ENCODE data around the gene CYTH3.
"Not testable (repeated sequence)": the region's sequence is repeated elsewhere in the genome, so short reads cannot be mapped to it uniquely, and the experiment has no call there.

CYTH3 gene

DNA sequence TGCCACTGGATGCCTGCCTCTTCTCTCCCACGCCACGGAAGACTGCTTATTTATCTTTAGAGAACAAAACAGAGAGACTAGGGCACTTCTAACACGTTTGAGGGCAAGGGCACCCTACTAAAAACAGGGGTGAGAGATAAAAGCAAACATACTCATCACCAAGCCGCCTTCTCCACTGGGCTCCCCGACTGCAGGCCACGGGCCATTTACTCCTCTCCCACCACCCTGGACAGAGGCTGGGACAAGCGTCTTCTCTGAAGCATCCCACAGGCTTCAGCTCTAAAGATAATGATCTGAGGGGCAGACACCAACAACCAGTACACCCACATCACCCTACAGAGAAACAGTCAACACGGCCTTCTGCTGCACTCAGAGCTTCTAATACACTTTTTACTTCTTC, 78.7 kb downstream of the CYTH3 start:
- H3K4me3 ChIP-seq (replicated peaks; ENCODE audit: low read depth, low read length): no peak overlapping the region
- TF ChIP-seq, protein P1, sequence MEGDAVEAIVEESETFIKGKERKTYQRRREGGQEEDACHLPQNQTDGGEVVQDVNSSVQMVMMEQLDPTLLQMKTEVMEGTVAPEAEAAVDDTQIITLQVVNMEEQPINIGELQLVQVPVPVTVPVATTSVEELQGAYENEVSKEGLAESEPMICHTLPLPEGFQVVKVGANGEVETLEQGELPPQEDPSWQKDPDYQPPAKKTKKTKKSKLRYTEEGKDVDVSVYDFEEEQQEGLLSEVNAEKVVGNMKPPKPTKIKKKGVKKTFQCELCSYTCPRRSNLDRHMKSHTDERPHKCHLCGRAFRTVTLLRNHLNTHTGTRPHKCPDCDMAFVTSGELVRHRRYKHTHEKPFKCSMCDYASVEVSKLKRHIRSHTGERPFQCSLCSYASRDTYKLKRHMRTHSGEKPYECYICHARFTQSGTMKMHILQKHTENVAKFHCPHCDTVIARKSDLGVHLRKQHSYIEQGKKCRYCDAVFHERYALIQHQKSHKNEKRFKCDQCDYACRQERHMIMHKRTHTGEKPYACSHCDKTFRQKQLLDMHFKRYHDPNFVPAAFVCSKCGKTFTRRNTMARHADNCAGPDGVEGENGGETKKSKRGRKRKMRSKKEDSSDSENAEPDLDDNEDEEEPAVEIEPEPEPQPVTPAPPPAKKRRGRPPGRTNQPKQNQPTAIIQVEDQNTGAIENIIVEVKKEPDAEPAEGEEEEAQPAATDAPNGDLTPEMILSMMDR (IDR thresholded peaks at IDR 0.05; ENCODE audit: low read length, missing control alignments): no peak
- no peak for DNase-seq (ENCODE audit: low read depth)

DNA sequence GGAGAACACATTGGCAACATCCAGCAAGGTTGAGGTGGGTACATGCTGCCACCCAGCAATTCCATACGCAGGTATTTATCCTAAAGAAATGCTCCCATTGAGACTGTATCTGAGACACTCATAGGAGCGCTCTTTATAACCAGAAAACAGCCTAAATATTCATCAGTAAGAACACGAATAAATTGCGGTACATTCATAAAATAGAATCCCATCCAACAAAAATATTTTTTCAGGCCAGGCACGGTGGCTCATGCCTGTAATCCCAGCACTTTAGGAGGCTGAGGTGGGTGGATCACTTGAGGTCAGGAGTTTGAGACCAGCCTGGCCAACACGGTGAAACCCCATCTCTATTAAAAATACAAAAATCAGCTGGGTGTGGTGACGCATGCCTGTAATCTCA, 81.9 kb downstream of the CYTH3 start:
- not testable (repeated sequence) for DNase-seq (ENCODE audit: low read depth); H3K4me3 ChIP-seq (replicated peaks; ENCODE audit: low read depth, low read length)

DNA sequence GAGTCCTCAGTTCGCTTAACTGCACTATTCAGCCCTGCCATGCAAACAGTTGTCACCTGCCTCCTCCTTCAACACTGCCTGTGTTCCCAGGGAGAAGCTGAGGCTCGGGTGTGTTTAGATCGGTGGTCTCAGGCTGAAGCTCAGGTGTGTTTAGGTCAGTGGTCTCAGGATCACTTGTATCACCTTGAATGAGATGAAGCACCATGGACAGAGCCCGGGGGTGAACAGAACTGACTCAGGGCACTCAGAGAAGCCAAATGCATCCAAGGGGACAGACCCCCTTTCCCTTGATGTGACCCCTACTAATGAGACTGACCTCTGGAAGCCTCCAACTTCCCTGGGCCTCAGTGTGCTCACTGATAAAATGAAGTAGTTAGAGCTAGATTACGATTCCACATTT, 84.0 kb downstream of the CYTH3 start:
- H3K4me3 ChIP-seq (replicated peaks; ENCODE audit: low read depth, low read length): no peak overlapping the region
- TF ChIP-seq, protein P1 (IDR thresholded peaks at IDR 0.05; ENCODE audit: low read length, missing control alignments): no peak
- no peak for DNase-seq (ENCODE audit: low read depth)

DNA sequence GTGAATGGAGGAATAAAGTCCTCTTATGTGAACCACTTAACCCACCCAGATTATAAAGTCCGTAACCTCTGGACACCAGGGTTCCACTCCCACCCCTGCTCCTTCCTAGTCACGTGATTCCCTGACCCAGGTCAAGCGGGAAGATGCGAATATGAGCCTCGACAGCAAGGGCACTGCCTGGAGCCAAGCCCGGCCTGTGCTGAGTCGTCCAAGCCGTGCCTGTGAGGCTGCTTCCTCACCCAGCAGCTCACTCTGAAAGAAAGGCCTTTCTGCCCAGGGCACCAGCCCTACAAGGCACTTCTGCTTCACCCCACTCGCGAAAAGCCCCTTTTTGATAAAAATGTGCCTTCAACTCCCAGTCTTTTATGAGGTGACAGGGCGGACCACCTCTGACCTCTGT, 85.8 kb downstream of the CYTH3 start:
- no peak overlapping the region for H3K4me3 ChIP-seq (replicated peaks; ENCODE audit: low read depth, low read length)
- TF ChIP-seq, protein P1 (IDR thresholded peaks at IDR 0.05; ENCODE audit: low read length, missing control alignments): no peak
- no peak for DNase-seq (ENCODE audit: low read depth)

DNA sequence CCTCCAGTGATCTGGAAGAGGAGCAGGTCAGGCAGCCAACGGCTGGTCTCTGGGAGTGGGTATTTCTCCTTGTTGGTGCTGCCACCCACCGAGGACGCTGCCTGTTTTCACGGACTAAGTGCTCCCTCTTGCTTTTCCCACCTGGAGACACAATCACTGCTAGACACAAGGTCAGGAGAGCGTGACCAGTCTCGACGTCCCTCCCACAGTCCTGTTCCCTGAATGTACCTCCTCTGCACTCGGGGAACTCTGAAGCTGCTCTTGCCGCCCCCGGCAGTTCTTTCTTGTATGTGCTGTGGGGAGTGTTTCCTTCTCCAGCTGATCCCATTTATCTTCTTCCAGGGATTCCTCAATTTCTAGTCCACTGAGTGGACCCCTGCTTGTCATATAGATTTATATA, 89.4 kb downstream of the CYTH3 start:
- H3K4me3 ChIP-seq (replicated peaks; ENCODE audit: low read depth, low read length): no peak overlapping the region
- DNase-seq (ENCODE audit: low read depth): no peak
- TF ChIP-seq, protein P1 (IDR thresholded peaks at IDR 0.05; ENCODE audit: low read length, missing control alignments): no peak

DNA sequence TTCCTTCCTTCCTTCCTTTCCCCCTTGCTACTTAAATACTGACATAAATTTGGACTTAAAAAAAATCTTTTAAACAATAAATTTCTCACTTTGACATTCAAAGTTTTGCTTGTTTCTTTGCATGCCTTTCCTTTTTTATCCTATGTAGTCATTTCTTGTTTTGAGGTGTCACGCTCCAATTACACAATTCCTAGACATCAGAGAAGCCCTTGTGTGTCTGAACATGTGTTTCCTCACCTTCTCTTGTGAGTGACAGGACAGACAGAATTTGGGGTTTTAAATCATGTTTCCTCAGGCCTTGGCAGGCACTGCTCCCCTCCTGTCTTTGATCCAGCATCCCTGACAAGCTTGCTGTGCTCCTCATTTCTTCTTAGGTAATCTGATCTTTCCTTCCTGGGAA, 91.3 kb downstream of the CYTH3 start:
- TF ChIP-seq, protein P1 (IDR thresholded peaks at IDR 0.05; ENCODE audit: low read length, missing control alignments): no peak

DNA sequence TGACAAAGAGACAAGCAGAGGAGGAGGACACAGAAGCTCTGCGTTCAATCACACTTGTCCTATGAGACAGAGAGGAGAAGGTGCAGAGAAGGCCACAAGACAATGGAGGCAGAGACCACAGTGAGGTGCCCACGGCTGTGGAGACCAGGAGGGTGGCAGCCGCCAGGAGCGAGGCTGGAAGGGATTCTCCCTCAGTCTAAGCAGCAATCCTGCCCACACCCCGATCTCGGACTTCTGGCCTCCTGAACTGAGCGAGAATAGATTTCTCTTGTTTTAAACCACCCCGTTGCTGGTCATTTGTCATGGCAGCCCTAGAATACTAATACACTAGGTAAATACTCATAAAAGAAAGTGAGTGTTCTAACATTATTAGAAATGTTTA, 92.1 kb downstream of the CYTH3 start:
- DNase-seq (ENCODE audit: low read depth): no peak
- TF ChIP-seq, protein P1 (IDR thresholded peaks at IDR 0.05; ENCODE audit: low read length, missing control alignments): no peak
- H3K4me3 ChIP-seq (replicated peaks; ENCODE audit: low read depth, low read length): no peak overlapping the region

More for the DNA sequence above, 91.3 kb downstream of the CYTH3 start:
- no peak for DNase-seq (ENCODE audit: low read depth)
- no peak overlapping the region for H3K4me3 ChIP-seq (replicated peaks; ENCODE audit: low read depth, low read length)

Data from fibroblast of pulmonary artery (primary cell).